Neuronal stem cell (in vitro differentiated cells): ENCODE results near the gene UBAP1.

Experiments used
- DNase-seq: peaks from one replicate; pipeline ENCODE4 v3.0.0-alpha.2; 2013; ENCODE audit warnings: low spot score
- H2AFZ ChIP-seq: one replicate; pipeline ENCODE4 v1.6.1; 2013; ENCODE audit warnings: mild to moderate bottlenecking, low read length, inconsistent platforms
- H2AK5ac ChIP-seq: 2 replicates; pipeline ENCODE4 v1.6.1; 2013; ENCODE audit warnings: low read depth, mild to moderate bottlenecking, inconsistent platforms, low read length, moderate library complexity, mixed read lengths
- H2BK120ac ChIP-seq: 2 replicates; pipeline ENCODE4 v1.6.1; 2013; ENCODE audit warnings: low read depth, mild to moderate bottlenecking, inconsistent platforms, low read length, moderate library complexity, mixed read lengths
- H2BK12ac ChIP-seq: one replicate; pipeline ENCODE4 v1.6.1; 2013; ENCODE audit warnings: low read length, inconsistent platforms
- H2BK15ac ChIP-seq: 2 replicates; pipeline ENCODE4 v1.6.1; 2013; ENCODE audit warnings: mild to moderate bottlenecking, low read length, inconsistent platforms, mixed read lengths
- H2BK5ac ChIP-seq: one replicate; pipeline ENCODE4 v1.6.1; 2013; ENCODE audit warnings: inconsistent platforms, mild to moderate bottlenecking, low read length, moderate library complexity
- H3K14ac ChIP-seq: one replicate; pipeline ENCODE4 v1.6.1; 2013; ENCODE audit warnings: low read length, inconsistent platforms
- H3K18ac ChIP-seq: 2 replicates; pipeline ENCODE4 v1.6.1; 2013; ENCODE audit warnings: low read length, inconsistent platforms
- H3K23ac ChIP-seq: 2 replicates; pipeline ENCODE4 v1.6.1; 2013; ENCODE audit warnings: low read depth, mild to moderate bottlenecking, mixed read lengths, low read length, inconsistent platforms; ENCODE audit not compliant: poor library complexity
- H3K27ac ChIP-seq: replicated peaks from 3 replicates; pipeline ENCODE4 v1.5.1; 2013; ENCODE audit warnings: low read length, inconsistent platforms
- H3K27me3 ChIP-seq, 3 experiments: 2 replicates each; pipeline ENCODE4 v1.6.1; 2013; ENCODE audit warnings: low read length in 3 of 3, mild to moderate bottlenecking in 2 of 3, inconsistent platforms in 1 of 3, low read depth in 1 of 3, mixed read lengths in 1 of 3, moderate library complexity in 1 of 3; ENCODE audit not compliant: control insufficient read depth in 3 of 3, insufficient read depth in 3 of 3
- H3K36me3 ChIP-seq, 2 donors: replicated peaks in 1 of 2; 2 replicates each; pipeline ENCODE4 v1.6.1; 2013; ENCODE audit warnings: low read length in 2 of 2; ENCODE audit not compliant: control insufficient read depth in 2 of 2, insufficient read depth in 2 of 2
- H3K4ac ChIP-seq: 2 replicates; pipeline ENCODE4 v1.6.1; 2013; ENCODE audit warnings: inconsistent platforms, mild to moderate bottlenecking, low read length, moderate library complexity
- H3K4me1 ChIP-seq, 2 donors: 1 replicate in 1 of 2; 2 replicates in 1 of 2; pipeline ENCODE4 v1.6.1; 2013; ENCODE audit warnings: low read length in 2 of 2, low read depth in 1 of 2; ENCODE audit not compliant: control insufficient read depth in 2 of 2, insufficient read depth in 1 of 2
- H3K4me2 ChIP-seq: one replicate; pipeline ENCODE4 v1.6.1; 2013; ENCODE audit warnings: mild to moderate bottlenecking, low read length, inconsistent platforms; ENCODE audit not compliant: insufficient read depth, poor library complexity, severe bottlenecking
- H3K4me3 ChIP-seq, 2 donors: 2 replicates each; pipeline ENCODE4 v1.5.1; 2013; ENCODE audit warnings: low read length in 2 of 2, mild to moderate bottlenecking in 2 of 2, inconsistent platforms in 1 of 2, moderate library complexity in 1 of 2
- H3K79me1 ChIP-seq: one replicate; pipeline ENCODE4 v1.6.1; 2013; ENCODE audit warnings: low read depth, mild to moderate bottlenecking, inconsistent platforms, low read length, moderate library complexity
- H3K9ac ChIP-seq: one replicate; pipeline ENCODE4 v1.6.1; 2013; ENCODE audit warnings: mild to moderate bottlenecking, low read depth, low read length, inconsistent platforms; ENCODE audit not compliant: poor library complexity
- H3K9me3 ChIP-seq, 2 donors: replicated peaks in 1 of 2; 2 replicates each; pipeline versions ENCODE3 to v1.6.1; 2013; ENCODE audit warnings: low read length in 2 of 2, mild to moderate bottlenecking in 2 of 2, inconsistent platforms in 1 of 2, low read depth in 1 of 2, mixed read lengths in 1 of 2, moderate library complexity in 1 of 2; ENCODE audit not compliant: control insufficient read depth in 2 of 2, insufficient read depth in 1 of 2
- H4K8ac ChIP-seq: one replicate; pipeline ENCODE4 v1.6.1; 2013; ENCODE audit warnings: low read depth, mild to moderate bottlenecking, inconsistent platforms, low read length, moderate library complexity
- H4K91ac ChIP-seq: one replicate; pipeline ENCODE4 v1.6.1; 2013; ENCODE audit warnings: low read length, low read depth, mild to moderate bottlenecking, inconsistent platforms; ENCODE audit not compliant: poor library complexity
- WGBS, 2 donors: extraction: QIAGEN DNeasy Blood & Tissue Kit; methylation state at CpG; one replicate each; pipeline ENCODE4 v1.1.7; 2013; ENCODE audit warnings: missing lambda C conversion rate in 2 of 2, mixed read lengths in 1 of 2; ENCODE audit not compliant: insufficient read length in 2 of 2, insufficient replicate concordance in 1 of 2; ENCODE audit errors: extremely low coverage in 2 of 2; 5-methylcytosine and 5-hydroxymethylcytosine counted together

Gene UBAP1

DNA sequence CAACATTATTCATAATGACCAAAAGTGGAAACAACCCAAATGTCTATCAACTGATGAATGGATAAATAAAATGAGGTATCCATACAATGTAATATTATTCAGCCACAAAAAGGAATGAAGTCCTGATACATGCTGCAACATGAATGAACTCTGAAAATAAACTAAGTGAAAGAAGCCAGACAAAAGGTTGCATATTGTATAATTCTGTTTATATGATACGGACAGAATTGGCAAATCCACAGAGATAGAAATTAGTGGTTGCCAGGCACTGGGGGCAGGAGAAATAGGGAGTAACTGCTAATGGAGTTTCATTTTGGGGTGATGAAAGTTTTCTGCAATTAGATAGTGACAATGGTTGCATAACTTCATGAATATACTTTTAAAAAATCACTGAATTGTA lies 103.3 kb downstream of the UBAP1 start:
- Histone ChIP-seq H3K4me1 (no peaks in the 10 kb centered on the region), H2AFZ (no peak overlapping the region), H2AK5ac (no peak overlapping the region), H3K23ac (no peak overlapping the region), H3K79me1 (no peaks in the 10 kb centered on the region), H3K14ac (no peak overlapping the region), H4K91ac (no peak overlapping the region), H3K4me2 (no peak overlapping the region), H2BK120ac (no peak overlapping the region), H2BK5ac (no peak overlapping the region), H3K9me3 (no peaks in the 10 kb centered on the region), H3K36me3 (peaks cover 4 to 49% of the 10 kb centered on the region in 2 donors), H4K8ac (no peak overlapping the region), H2BK12ac (no peak overlapping the region), H3K4ac (no peak overlapping the region), H3K18ac (no peak overlapping the region), H3K27ac (no peak overlapping the region), H3K27me3 (no peaks in the 10 kb centered on the region), H3K9ac (no peak overlapping the region), H2BK15ac (no peak overlapping the region), H3K4me3 (no peak overlapping the region)
- no peak for DNase-seq
- no CpG with 5 or more reads among the region's 1 CpG for WGBS, 2 donors

DNA sequence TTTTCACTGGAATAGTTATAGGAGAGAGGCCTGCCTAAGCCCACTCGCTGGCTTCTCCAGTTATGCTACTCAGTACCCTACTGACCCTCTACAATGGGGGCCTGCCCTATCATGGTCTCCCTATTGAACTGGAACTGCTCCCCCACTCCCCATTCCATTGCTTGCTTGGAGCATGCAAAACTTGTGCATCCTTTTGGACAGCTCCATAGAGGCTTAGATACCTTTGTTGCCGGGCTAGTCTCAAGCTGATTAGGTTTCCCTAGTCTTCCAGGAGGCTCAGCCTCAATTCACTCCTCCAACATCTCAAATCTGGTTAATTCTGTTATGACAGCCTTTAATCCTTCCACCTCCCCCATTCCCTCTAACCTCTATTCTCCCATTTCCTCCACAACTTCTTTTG lies 110.3 kb downstream of the UBAP1 start:
- H3K18ac ChIP-seq, result no peak overlapping the region
- peaks cover 4 to 46% of the 10 kb centered on the region in 2 donors for H3K36me3 ChIP-seq
- H4K91ac ChIP-seq, result no peak overlapping the region
- H2BK120ac ChIP-seq, result no peak overlapping the region
- H4K8ac ChIP-seq, result no peak overlapping the region
- no peak overlapping the region for H2AK5ac ChIP-seq
- no peak overlapping the region for H2BK15ac ChIP-seq
- H3K9ac ChIP-seq, result no peak overlapping the region
- H3K4me3 ChIP-seq, result no peak overlapping the region
- H3K4me2 ChIP-seq, result no peak overlapping the region
- H3K9me3 ChIP-seq, result no peaks in the 10 kb centered on the region
- no peak overlapping the region for H2BK5ac ChIP-seq
- no peak overlapping the region for H3K23ac ChIP-seq
- no peak for DNase-seq
- H3K4me1 ChIP-seq, result peaks cover 0 to 5% of the 10 kb centered on the region in 2 donors
- no peak overlapping the region for H2AFZ ChIP-seq
- H3K79me1 ChIP-seq, result no peaks in the 10 kb centered on the region
- H3K4ac ChIP-seq, result no peak overlapping the region
- H3K27ac ChIP-seq, result no peak overlapping the region
- H2BK12ac ChIP-seq, result no peak overlapping the region
- no peak overlapping the region for H3K14ac ChIP-seq
- H3K27me3 ChIP-seq, result no peaks in the 10 kb centered on the region
- WGBS, 2 donors, result no CpG with 5 or more reads among the region's 2 CpGs

DNA sequence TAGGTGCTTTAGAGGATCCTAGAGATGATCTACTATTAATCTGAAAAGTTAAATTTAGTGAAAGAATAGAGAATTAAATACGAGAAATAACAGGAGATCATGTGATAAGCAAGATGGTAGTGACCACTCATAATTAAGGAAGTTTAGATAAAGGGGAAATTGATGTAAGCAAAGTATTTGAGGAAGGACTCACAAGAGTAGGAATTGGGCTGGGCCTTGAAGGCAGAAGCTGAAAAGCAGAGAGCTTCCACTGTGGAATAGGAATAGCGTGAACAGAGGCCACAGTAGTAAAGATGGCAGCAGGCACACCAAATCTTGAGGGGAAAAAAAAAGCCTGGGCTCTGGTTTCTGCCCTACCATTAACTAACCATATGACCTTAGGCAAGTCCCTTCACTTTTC lies 112.2 kb downstream of the UBAP1 start:
- 100% methylated on average over 1 of the region's 2 CpGs; no CpG with 5 or more reads in 1 of the 2 donors for WGBS, 2 donors
- no peak overlapping the region for H2BK12ac ChIP-seq
- H3K4me1 ChIP-seq, result peaks cover 0 to 5% of the 10 kb centered on the region in 2 donors
- H2AFZ ChIP-seq, result no peak overlapping the region
- H3K18ac ChIP-seq, result no peak overlapping the region
- H3K9me3 ChIP-seq, result no peaks in the 10 kb centered on the region
- no peak overlapping the region for H4K91ac ChIP-seq
- H2BK5ac ChIP-seq, result no peak overlapping the region
- H3K4me3 ChIP-seq, result no peak overlapping the region
- H2BK120ac ChIP-seq, result no peak overlapping the region
- no peak overlapping the region for H3K4me2 ChIP-seq
- H3K14ac ChIP-seq, result no peak overlapping the region
- no peak overlapping the region for H2AK5ac ChIP-seq
- no peak overlapping the region for H3K23ac ChIP-seq
- H3K4ac ChIP-seq, result no peak overlapping the region
- H4K8ac ChIP-seq, result no peak overlapping the region
- H3K36me3 ChIP-seq, result peaks cover 4 to 38% of the 10 kb centered on the region in 2 donors
- H3K27me3 ChIP-seq, result no peaks in the 10 kb centered on the region
- no peaks in the 10 kb centered on the region for H3K79me1 ChIP-seq
- H2BK15ac ChIP-seq, result no peak overlapping the region
- H3K27ac ChIP-seq, result no peak overlapping the region
- no peak for DNase-seq
- H3K9ac ChIP-seq, result no peak overlapping the region

DNA sequence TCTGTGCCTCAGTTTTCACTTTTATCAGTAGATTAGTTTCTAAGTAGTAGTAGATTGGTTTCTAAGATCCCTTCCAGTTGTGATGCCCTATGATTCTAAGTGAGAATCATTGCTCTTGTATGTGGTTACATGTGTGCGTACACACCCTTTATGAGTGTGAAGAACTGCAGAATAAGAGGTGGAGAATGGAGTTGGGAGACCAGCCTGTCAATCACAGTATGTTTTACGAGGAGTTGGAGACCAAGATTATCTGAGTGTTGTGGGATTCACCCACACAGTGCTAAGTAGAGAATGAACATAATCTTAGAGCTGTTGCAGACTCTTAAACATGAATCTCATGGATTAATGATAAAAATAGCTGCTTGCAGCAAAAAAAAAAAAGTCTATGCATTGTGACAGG lies 112.6 kb downstream of the UBAP1 start:
- no CpG with 5 or more reads among the region's 2 CpGs for WGBS, 2 donors

More for the DNA sequence above, 112.6 kb downstream of the UBAP1 start:
- Histone ChIP-seq H3K27me3 (no peaks in the 10 kb centered on the region), H3K14ac (no peak overlapping the region), H3K18ac (no peak overlapping the region), H3K36me3 (peaks cover 4 to 34% of the 10 kb centered on the region in 2 donors), H4K8ac (no peak overlapping the region), H3K4ac (no peak overlapping the region), H4K91ac (no peak overlapping the region), H3K4me1 (peaks cover 0 to 5% of the 10 kb centered on the region in 2 donors), H2AK5ac (no peak overlapping the region), H3K9me3 (no peaks in the 10 kb centered on the region), H2BK120ac (no peak overlapping the region), H3K27ac (no peak overlapping the region), H3K79me1 (no peaks in the 10 kb centered on the region), H3K4me2 (no peak overlapping the region), H2BK12ac (no peak overlapping the region), H2BK5ac (no peak overlapping the region), H2AFZ (no peak overlapping the region), H3K4me3 (no peak overlapping the region), H3K9ac (no peak overlapping the region), H3K23ac (no peak overlapping the region), H2BK15ac (no peak overlapping the region)
- no peak for DNase-seq
